CD4-positive, alpha-beta T cell treated with Interleukin-1 beta for 1 hour (primary cell): ENCODE data around the gene KIRREL3.
"Not testable (repeated sequence)": the region's sequence is repeated elsewhere in the genome, so short reads cannot be mapped to it uniquely, and the experiment has no call there.

Experiments used
- DNase-seq, 2 donors: peaks; one replicate each; pipeline ENCODE4 v3.0.0-alpha.2; 2020 to 2022

The KIRREL3 gene

GRCh38 chr11:126409620-126409985 is 591.0 kb downstream of the KIRREL3 start:
- DNase-seq, result no peak

GRCh38 chr11:126408901-126409619 is 591.5 kb downstream of the KIRREL3 start:
- DNase-seq, result no peak

GRCh38 chr11:126408496-126408895 is 592.1 kb downstream of the KIRREL3 start:
- DNase-seq, result no peak

DNA sequence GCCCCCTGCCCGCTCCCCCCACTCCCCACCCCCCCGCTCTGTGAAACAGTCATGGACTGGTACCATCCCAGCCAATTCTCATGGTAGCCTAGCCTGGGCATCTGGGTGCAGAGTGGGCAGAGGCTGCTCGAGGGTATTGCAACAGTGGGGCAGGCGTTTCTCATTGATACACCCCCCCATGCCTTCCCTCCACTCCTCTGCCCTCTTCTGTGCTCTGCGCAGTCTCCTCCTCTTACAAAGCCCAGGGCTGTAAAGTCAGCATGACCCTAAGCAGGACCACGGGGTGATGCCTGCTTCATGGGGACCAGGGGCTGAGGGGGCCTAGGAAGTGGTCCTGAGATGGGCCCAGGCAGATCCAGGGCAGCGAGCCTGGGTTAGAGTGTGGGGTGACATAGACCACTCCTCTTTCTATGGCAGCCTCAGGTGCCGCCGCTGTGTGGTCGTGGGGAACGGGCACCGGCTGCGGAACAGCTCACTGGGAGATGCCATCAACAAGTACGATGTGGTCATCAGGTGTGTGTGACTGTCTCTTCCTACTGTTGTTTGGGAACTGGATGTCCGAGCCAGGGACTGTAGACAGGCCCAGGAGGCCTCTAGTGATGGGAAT is 592.8 kb downstream of the KIRREL3 start:
- no peak for DNase-seq

DNA sequence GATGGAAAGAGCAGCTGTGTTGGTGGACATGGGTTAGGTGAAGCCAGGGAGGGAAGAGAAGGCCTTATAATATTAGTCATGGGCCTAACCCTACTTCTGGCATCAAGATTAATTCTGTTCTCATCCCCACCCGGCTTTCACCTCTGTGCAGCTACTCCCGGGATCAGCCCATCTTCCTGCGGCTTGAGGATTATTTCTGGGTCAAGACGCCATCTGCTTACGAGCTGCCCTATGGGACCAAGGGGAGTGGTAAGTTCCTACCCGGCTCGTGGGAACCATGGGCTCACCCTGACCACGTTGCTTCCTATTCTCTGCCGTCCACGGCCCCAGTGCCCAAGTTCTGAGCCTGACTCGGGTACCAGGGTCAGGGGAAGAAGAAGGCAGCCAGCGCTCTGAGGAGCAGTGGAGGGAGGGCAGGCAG is 593.5 kb downstream of the KIRREL3 start:
- no peak for DNase-seq

GRCh38 chr11:126406368-126406767 is 594.2 kb downstream of the KIRREL3 start:
- no peak for DNase-seq

DNA sequence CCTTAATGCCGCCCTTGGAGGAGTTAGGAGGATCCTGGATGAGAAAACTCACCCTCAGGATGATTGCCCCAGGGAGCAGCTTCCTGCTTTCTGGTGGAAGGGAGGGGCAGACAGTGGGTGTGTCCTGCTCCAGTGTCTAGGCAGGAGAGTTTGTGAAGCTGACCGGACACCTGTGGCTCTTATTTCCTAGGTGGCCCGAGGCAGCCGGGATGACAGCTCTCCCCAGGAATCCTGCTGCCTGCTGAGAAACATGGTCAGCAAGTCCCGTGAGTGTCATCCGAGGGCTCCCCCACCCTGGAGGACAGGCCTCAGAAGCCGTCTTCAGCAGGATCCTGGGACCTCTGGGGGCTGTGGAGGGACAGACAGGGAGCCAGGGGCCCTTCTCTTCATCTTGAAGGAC is 594.7 kb downstream of the KIRREL3 start:
- DNase-seq, result no peak

DNA sequence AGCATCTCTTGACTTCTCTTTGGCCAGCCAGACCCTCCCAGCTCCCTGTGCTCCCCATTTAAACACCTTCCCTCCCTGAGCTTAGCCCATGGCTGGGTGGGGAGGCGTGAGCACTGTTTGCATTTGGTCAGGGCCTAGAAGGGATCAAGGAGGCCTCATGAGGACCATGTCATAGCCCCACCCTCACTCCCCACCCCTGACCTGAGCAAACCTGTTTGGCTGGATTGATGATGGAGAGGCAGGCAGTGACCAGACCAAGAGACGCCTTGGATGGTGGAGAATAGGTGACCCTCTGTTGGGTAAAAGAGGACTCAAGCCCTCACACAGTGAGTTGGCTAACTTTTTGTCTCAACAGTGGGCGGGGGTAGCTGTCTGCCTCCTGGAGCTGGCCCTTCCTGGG is 595.2 kb downstream of the KIRREL3 start:
- no peak for DNase-seq

- DNase-seq, result no peak
Observed at GRCh38 chr11:126404367-126404766, 596.2 kb downstream of the KIRREL3 start.

DNA sequence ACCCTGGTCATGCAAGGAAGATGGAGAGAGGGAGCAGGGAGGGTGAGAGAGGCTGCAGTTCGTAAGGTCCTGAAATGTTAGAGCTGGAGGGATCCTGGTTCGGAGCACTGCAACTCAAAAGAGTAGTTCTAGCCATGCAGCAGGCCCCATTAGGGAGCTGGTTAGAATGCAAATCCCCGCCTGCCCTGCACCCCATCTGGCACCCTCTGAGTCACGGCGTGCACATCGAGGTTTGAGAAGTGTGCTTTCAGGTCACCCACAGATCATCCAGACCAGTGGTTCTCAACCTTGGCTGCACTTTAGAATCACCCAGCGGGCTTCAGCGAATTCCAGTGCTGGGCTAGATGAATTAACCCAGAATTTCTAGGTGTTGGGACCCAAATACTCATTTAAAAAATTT is 596.9 kb downstream of the KIRREL3 start:
- no peak for DNase-seq

DNA sequence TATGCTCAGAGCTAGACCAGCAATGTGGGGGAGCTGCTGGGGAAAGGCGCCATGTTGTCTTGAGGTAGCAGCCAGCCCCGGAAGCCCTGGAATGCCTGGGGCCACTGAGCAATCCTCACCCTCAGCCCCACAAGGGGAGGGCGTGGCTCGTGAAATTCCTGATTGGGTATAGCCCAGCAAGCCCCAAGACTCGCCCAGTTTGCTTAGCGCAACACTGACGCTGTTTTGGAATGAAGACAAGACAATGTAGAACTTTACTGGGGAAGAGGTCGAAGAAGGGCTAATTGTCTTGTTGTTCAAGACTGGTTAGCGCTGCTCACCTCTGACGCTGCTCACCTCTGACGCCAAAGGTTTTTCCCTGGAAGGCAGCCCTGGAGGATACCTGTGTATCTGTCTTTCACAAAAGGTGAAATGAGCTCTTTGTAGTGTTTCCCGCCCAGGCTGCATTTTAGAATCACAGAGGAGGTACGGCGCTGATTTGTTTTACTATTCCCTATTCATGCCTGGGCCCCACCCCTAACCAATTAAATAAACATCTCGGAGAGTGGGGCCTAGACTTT is 597.5 kb downstream of the KIRREL3 start:
- DNase-seq, result no peak

DNA sequence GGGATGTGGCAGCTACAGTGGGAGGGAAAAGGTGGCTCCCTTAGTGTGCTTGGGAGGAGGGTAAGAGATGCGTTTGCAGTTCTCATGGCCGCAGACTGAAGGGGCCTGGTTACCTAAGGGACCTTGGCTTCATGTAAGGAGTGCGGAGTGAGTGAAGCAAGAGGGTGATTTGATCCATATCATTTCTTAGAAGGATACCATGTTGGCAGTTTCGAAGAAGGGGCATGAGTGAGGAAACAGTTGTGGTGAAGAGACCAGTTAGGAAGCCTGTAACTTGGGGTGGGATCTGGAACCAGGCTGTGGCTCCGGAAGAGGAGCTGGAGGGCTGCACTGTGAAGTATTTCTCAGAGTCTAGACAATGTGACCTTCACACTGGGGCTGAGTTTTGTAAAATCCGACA is 600.1 kb downstream of the KIRREL3 start:
- DNase-seq, result no peak

DNA sequence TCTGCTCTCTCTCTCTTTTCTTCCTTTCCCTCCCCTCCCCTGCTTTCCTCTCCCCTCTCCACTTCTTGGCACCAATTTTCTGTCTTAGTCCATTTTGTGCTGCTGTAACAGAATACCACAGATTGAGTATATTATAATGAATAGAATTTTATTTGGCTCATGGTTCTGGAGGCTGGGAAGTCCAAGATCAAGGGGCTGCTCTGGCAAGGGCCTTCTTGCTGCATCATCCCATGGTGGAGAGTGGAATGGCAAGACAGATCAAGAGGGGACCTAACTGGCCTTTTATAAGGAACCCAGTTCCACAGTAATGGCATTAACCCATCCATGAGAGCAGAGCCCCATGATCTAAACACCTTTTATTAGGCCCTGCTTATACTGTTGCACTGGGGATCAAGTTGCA is 600.6 kb downstream of the KIRREL3 start:
- DNase-seq, result no peak

GRCh38 chr11:126398721-126399120 is 601.8 kb downstream of the KIRREL3 start:
- DNase-seq, result no peak

DNA sequence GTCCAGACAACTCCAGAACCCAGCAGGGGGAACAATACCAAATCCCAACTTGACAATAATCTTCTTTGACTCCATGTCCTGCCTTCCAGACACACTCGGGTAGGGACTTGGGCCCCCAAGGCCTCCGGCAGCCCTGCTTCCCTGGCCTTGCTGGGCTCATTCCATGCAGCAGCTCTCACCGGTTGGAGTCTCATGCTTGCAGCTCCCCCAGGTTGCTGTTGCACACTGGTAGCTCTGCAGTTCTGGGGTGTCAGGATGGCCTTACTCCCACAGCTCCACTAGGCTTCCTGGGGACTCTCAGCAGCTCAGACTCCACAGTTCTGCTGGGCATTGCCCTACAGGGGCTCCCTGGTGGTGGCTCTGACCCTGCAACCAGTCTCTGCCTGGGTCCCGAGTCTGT is 602.3 kb downstream of the KIRREL3 start:
- no peak for DNase-seq

GRCh38 chr11:126396965-126397364 is 603.6 kb downstream of the KIRREL3 start:
- no peak for DNase-seq

DNA sequence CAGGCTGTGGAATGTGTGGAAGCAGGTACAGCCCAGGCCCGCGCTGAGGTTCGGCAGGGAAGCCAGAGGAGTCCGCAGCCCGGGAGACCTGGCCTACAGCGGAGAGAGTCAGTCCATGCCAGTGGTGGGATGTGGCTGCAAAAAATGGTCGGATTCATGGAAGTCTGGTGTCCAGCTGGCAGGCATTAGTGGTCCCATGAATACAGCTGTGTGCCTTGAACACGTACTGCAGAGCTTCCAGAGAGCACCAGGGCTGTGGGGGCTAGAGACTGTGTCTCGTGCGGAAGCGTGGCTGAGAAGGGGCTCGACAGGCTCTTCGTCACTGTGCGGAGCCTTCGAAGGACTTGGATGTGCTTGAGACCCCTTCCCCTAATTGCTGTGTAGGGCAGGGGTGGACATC is 604.3 kb downstream of the KIRREL3 start:
- DNase-seq, result not testable (repeated sequence)

GRCh38 chr11:126395784-126396183 is 604.8 kb downstream of the KIRREL3 start:
- DNase-seq, result not testable (repeated sequence)

DNA sequence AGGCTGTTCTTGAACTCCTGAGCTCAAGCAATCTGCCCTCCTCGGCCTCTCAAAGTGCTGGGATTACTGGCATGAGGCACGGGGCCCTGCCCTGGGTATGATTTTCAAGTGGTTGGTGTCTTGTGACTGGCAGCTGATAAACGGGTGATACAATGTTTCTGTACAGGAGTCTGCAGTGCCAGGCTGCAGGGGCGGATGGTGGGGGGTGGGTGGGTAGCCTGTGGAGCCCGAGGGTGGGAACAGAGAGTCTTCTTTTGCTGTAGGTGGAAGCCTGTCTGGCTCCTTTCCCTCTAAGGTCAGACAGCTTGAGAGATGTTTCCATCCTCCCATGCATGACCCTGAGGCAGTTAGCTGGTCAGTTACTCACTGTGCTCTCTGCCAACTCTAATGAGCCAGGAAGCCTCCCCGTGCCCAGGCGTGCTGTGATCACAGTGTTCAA is 605.9 kb downstream of the KIRREL3 start:
- DNase-seq, result not testable (repeated sequence)

DNA sequence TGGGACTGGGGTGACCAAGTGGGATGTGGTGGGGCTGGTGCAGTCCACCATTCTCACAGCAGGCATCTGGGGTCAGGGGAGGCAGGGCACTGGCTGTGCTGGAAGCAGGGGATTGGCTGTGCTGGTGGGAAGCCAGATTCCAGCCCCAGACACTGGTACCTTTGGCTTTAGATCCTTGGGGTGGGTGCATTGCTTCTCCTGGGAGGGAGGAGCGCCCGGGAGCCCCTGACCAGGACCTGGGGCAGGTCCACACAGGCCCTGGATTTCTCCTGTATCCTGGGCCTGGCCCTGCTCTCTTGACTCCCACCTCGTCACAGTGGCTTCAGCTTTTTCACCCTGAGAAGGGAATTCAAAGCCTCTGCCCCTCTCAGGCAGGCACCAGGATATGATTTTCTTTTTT is 606.5 kb downstream of the KIRREL3 start:
- no peak for DNase-seq

GRCh38 chr11:126393143-126393542 is 607.4 kb downstream of the KIRREL3 start:
- DNase-seq, result no peak

GRCh38 chr11:126392633-126393013 is 607.9 kb downstream of the KIRREL3 start:
- DNase-seq, result no peak

DNA sequence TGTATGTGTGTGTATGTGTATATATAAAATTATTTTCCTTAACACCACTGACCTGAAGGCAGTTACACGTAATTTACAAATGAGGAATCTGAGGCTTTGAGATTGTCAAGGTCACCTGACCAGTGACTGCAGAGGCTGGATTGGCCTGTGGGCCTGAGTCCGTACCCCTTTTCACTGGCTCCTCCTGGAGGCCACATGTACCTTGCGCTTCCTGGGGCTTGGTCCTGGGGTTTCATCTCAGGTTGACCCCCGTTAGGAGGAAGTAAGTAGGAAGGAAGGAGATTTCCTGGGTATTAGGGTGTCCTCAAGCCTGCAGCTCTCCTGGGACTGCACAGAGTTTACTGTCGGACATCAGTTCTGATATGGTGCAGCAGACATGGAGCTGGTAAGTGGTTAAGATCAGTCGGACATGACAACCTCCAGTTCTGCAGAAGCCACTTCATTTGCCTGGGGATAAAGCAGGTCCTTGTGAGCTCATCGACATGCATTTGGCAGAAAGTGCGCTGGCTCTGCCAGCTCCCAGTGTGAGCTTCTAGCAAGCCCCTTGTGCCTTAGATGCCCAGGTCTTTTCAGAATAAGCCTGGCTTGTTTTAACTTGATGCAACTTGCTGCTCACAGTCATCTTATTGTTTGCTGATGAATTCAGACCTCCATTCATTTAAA is 608.5 kb downstream of the KIRREL3 start:
- DNase-seq, result peak in 1 of 2 donors; percentile 34
